Measurements from ENCODE around the gene JAKMIP1.

GRCh38 chr4:6085028-6085690 lies 115.2 kb downstream of the JAKMIP1 start:
- no peak for TF ChIP-seq EZH2phosphoT487 (IDR thresholded peaks at IDR 0.05; ENCODE audit: borderline replicate concordance)
- no peak for TF ChIP-seq CTCF (conservative IDR thresholded peaks at IDR 0.05; ENCODE audit: low read length)

Data from Loucy (cell line).